SK-N-MC (cell line): ENCODE measurements around the gene SUSD4.

Experiments
- EZH2 ChIP-seq: fragments of 200-600 bp; sonication (generic); IDR thresholded peaks from one replicate; pipeline ENCODE4 v1.6.1; 2017; ENCODE audit warnings: antibody characterized with exemption
- FOXP2 ChIP-seq: optimal IDR thresholded peaks from 2 replicates; pipeline ENCODE3; 2011; ENCODE audit warnings: mild to moderate bottlenecking, moderate library complexity; ENCODE audit not compliant: insufficient read depth; ENCODE audit errors: extremely low read length, control extremely low read depth
- POLR2AphosphoS5 ChIP-seq: IDR thresholded peaks from 2 replicates; pipeline ENCODE4 v1.6.1; 2012; ENCODE audit warnings: mild to moderate bottlenecking, low read depth, low read length, borderline replicate concordance

GRCh38 chr1:223355699-223356098 is 8.3 kb downstream of the SUSD4 start:
- TF ChIP-seq EZH2: no peak
- no peak for TF ChIP-seq POLR2AphosphoS5
- TF ChIP-seq FOXP2: no peak
